ENCODE measurements around the gene TCAF1. TPM values are rescaled to one million over a fixed set of nuclear protein-coding genes. Genes with fewer than 3 reads are reported as not detected.
"Not testable (repeated sequence)": the region's sequence is repeated elsewhere in the genome, so short reads cannot be mapped to it uniquely, and the experiment has no call there.

TCAF1 gene
- total and polyA plus RNA-seq, 2 donors: 13.6 to 18.2 TPM

DNA sequence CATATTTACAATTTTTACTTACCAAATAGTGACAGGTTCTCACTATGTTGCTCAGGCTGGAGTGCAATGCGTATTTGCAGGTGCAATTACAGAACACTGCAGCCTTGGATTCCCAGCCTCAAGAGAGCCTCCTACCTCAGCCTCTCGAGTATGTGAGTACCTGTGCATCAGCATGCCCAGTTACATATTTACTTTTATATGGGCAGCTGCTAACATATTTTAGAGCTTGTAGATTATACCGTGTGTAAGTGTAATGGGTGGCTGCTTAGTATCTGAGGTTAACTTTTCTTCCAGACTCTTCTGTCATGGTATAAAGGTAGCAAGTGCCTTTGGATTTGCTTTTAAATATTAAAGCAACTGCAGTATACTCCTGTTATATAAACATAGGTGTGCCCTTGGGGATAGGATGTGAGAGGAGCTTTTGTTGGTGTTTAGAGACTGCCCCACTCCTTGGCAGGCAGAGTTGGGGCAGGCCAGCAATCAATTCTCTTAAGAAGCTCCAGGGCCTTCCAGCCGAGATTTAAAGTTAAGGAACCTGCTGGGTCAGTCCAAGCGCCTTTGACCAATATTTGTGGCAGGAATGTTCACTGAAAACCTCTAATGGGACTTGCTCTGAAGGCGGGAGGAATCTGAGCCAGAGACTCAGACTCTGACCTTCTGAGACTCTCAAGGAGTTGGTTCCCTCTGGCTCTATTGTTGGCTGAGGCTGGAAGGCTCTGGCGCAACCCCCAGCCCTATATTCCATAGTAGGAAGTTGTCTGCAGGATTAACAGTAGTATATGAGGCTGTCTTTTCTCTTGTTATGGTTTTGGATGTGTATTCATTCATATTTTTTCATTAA, 77.5 kb downstream of the TCAF1 start:
- H3K9me3 ChIP-seq (ENCODE audit: control insufficient read depth in 2 of 2, insufficient read depth in 1 of 2, low read length in 1 of 2); H3K27me3 ChIP-seq (ENCODE audit: control insufficient read depth in 2 of 2, insufficient read depth in 1 of 2, low read length in 1 of 2); H3K36me3 ChIP-seq (ENCODE audit: control insufficient read depth in 2 of 2, insufficient read depth in 2 of 2, low read length in 1 of 2); H3K4me1 ChIP-seq (ENCODE audit: control insufficient read depth in 2 of 2, insufficient read depth in 2 of 2, low read length in 2 of 2); H3K4me3 ChIP-seq (ENCODE audit: low read length in 2 of 2); DNase-seq (ENCODE audit: low read depth in 6 of 9, low spot score in 9 of 9); H3K27ac ChIP-seq (ENCODE audit: low read depth in 1 of 2, low read length in 1 of 2): not testable (repeated sequence)
- no CpG with 5 or more reads among the region's 7 CpGs for WGBS

DNA sequence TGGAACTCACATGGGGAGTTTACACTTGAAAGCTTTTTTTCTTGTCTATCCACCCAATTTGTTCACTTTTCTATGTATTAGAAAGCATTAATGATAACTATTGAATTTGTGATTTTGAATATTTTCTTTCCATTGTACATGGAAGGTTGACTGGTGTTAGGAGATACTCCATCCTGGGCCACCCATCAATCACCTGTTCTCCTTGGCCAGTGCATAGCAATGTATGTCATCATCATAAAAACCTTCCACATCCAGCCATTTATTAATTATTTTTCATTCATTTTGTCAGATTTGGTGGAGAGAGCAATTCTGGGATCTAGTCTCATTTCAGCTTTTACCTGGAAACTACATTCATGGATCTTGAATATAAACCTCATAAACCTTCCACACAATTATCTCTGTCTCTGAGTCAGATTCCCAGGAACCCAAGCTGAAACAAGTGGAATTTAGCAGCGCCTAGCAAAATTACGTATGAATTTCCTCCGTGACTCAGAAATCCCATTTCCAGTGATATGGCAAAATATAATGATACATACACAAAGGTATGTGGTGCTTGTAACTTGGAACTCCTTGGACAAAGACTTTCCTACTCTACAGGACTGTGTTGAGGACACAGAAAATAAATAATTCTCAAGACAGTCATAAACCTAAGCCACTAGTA, 78.2 kb downstream of the TCAF1 start:
- not testable (repeated sequence) for H3K36me3 ChIP-seq (ENCODE audit: control insufficient read depth in 2 of 2, insufficient read depth in 2 of 2, low read length in 1 of 2); H3K27me3 ChIP-seq (ENCODE audit: control insufficient read depth in 2 of 2, insufficient read depth in 1 of 2, low read length in 1 of 2); H3K4me3 ChIP-seq (ENCODE audit: low read length in 2 of 2); H3K27ac ChIP-seq (ENCODE audit: low read depth in 1 of 2, low read length in 1 of 2); H3K4me1 ChIP-seq (ENCODE audit: control insufficient read depth in 2 of 2, insufficient read depth in 2 of 2, low read length in 2 of 2); DNase-seq (ENCODE audit: low read depth in 6 of 9, low spot score in 9 of 9); H3K9me3 ChIP-seq (ENCODE audit: control insufficient read depth in 2 of 2, insufficient read depth in 1 of 2, low read length in 1 of 2)
- no CpG with 5 or more reads among the region's 3 CpGs for WGBS

DNA sequence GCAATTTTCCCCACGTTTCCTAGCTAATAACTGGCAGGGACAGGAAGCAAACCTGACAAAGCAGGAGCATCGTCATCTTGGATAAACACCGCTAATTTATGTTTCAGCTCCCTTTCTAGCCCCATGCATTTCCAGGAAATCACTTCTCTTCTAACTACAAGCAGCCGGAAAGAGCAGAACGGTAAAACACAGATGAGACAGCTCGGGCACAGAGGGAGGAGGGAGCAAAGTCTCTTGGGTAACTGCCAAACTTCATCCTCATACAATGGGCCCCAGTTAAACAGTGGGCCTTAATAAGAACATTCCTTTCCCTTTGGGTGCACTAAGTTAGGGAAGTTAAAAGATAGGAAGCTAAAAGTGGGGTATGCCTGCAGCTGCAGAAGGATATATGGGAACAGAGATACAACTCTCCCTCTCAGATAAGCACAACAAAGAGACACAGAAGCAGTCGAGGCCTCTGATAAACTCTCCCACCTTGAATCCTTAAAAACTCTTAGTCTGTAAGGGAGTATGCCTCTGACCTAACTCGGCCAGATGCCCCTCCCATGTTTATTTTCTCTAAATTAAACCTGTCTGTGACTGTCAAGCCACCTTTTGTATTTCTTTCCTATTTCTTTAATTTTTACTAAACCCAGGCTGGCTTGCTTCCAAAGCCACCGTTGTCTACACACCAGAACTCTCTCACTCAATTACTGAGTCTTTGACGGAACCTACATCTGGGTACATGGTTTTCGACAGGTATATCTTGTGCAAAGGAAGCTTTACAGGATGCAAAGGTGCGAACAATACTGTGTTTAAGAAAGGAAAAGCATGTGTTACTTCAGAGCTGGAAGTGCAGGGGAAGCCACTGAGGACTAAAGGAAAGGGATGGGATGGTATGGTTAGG, 80.3 kb downstream of the TCAF1 start:
- not testable (repeated sequence) for DNase-seq (ENCODE audit: low read depth in 6 of 9, low spot score in 9 of 9); H3K4me3 ChIP-seq (ENCODE audit: low read length in 2 of 2); H3K36me3 ChIP-seq (ENCODE audit: control insufficient read depth in 2 of 2, insufficient read depth in 2 of 2, low read length in 1 of 2); H3K9me3 ChIP-seq (ENCODE audit: control insufficient read depth in 2 of 2, insufficient read depth in 1 of 2, low read length in 1 of 2); H3K4me1 ChIP-seq (ENCODE audit: control insufficient read depth in 2 of 2, insufficient read depth in 2 of 2, low read length in 2 of 2); H3K27ac ChIP-seq (ENCODE audit: low read depth in 1 of 2, low read length in 1 of 2); H3K27me3 ChIP-seq (ENCODE audit: control insufficient read depth in 2 of 2, insufficient read depth in 1 of 2, low read length in 1 of 2)
- 50% methylated on average over 1 of the region's 12 CpGs for WGBS

DNA sequence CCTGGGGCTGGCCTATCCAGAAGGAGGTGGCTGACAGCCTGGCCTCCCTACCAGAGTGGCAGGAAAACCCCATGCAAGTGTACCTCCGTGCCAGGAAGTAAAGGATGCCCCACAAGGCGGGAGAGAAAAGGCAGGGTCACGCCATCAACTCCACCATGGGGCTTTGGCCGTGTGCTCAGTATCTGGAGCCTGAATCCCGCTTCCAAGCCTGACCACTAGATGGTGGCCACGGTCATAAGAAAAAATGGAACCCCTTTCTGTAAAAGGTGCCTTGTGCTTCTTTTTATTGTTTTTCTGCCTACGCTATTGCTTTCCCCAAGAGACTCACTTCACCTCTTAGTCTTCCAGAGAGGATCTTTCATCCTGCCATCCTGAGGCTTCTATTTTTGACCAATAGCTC, 84.1 kb downstream of the TCAF1 start:
- not testable (repeated sequence) for H3K27me3 ChIP-seq (ENCODE audit: control insufficient read depth in 2 of 2, insufficient read depth in 1 of 2, low read length in 1 of 2); H3K4me3 ChIP-seq (ENCODE audit: low read length in 2 of 2); H3K9me3 ChIP-seq (ENCODE audit: control insufficient read depth in 2 of 2, insufficient read depth in 1 of 2, low read length in 1 of 2); H3K36me3 ChIP-seq (ENCODE audit: control insufficient read depth in 2 of 2, insufficient read depth in 2 of 2, low read length in 1 of 2); DNase-seq (ENCODE audit: low read depth in 6 of 9, low spot score in 9 of 9); H3K27ac ChIP-seq (ENCODE audit: low read depth in 1 of 2, low read length in 1 of 2); H3K4me1 ChIP-seq (ENCODE audit: control insufficient read depth in 2 of 2, insufficient read depth in 2 of 2, low read length in 2 of 2)
- no CpG with 5 or more reads among the region's 7 CpGs for WGBS

DNA sequence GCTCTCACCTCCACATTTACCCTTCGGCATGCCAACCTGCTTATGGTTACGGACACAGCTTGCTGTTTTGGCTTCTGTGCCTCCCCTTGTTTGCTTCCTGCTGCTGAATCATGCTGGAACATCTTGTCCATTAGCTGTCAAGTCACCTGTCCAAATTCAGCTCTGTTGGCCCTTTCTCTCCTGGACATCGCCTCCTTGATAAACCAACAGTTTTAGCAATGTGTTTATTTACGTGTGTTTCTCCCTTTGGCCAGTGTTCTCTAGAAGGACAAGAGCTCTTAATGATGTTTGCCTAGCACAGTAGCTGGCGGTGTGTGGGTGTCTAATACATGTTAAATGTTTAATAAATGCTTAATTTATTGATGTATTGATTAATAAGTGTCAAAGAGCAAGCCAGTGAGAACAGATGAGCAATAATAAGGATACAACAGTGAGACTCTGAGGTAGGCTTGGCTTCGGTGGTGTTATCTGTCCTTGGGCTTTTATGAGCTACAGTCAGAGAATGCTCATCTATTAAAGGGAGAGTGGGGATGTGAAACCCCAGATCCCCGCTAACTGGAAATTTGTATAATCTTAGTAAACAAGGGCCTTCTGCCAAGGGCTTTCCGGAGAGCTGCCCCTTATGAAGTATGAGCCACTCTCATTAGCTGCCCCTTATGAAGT, 85.4 kb downstream of the TCAF1 start:
- H3K27ac ChIP-seq (ENCODE audit: low read depth in 1 of 2, low read length in 1 of 2); H3K4me1 ChIP-seq (ENCODE audit: control insufficient read depth in 2 of 2, insufficient read depth in 2 of 2, low read length in 2 of 2); H3K4me3 ChIP-seq (ENCODE audit: low read length in 2 of 2); H3K27me3 ChIP-seq (ENCODE audit: control insufficient read depth in 2 of 2, insufficient read depth in 1 of 2, low read length in 1 of 2); DNase-seq (ENCODE audit: low read depth in 6 of 9, low spot score in 9 of 9); H3K36me3 ChIP-seq (ENCODE audit: control insufficient read depth in 2 of 2, insufficient read depth in 2 of 2, low read length in 1 of 2); H3K9me3 ChIP-seq (ENCODE audit: control insufficient read depth in 2 of 2, insufficient read depth in 1 of 2, low read length in 1 of 2): not testable (repeated sequence)
- WGBS: 96% methylated on average over 3 of the region's 8 CpGs

DNA sequence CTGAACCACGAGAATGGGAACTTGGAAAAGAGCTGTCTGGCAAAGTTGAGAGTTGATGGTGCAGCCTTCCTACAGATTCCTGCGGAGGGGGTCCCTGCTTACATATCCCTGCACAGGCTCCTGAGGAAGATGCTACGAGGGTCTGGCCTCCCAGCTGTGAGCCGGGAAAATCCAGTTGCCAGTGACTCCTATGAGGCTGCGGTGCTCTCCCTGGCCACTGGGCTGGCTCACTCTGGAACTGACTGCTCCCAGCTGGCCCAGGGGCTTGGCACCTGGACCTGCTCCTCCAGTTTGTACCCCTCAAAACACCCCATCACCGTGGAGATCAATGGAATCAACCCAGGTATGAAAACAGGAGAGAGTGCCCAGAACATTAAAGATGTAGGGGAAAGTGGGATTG, 91.3 kb downstream of the TCAF1 start:
- not testable (repeated sequence) for H3K27ac ChIP-seq (ENCODE audit: low read depth in 1 of 2, low read length in 1 of 2); DNase-seq (ENCODE audit: low read depth in 6 of 9, low spot score in 9 of 9); H3K4me1 ChIP-seq (ENCODE audit: control insufficient read depth in 2 of 2, insufficient read depth in 2 of 2, low read length in 2 of 2); H3K36me3 ChIP-seq (ENCODE audit: control insufficient read depth in 2 of 2, insufficient read depth in 2 of 2, low read length in 1 of 2); H3K4me3 ChIP-seq (ENCODE audit: low read length in 2 of 2); H3K9me3 ChIP-seq (ENCODE audit: control insufficient read depth in 2 of 2, insufficient read depth in 1 of 2, low read length in 1 of 2); H3K27me3 ChIP-seq (ENCODE audit: control insufficient read depth in 2 of 2, insufficient read depth in 1 of 2, low read length in 1 of 2)
- WGBS: no CpG with 5 or more reads among the region's 6 CpGs

DNA sequence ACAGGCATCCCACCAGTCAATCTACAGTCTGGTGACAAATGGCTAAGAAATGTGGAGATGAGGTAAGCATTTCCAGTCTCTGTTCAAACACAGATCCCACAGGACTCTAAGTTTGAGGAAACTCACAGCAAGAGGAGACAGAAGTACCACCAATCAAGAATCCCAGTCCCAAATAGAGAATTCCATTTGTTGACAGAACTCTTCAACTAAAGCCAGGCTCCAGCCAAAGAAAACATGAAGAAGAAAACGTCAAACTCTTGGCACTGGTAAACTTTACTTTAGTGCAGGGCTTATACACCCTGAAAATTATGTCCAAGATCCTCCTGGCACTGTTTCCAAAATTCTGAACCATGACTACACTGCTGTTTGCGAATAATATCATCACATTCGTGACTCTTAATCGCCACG, 95.3 kb downstream of the TCAF1 start:
- H3K27ac ChIP-seq (ENCODE audit: low read depth in 1 of 2, low read length in 1 of 2); H3K4me1 ChIP-seq (ENCODE audit: control insufficient read depth in 2 of 2, insufficient read depth in 2 of 2, low read length in 2 of 2); H3K4me3 ChIP-seq (ENCODE audit: low read length in 2 of 2); H3K27me3 ChIP-seq (ENCODE audit: control insufficient read depth in 2 of 2, insufficient read depth in 1 of 2, low read length in 1 of 2); H3K36me3 ChIP-seq (ENCODE audit: control insufficient read depth in 2 of 2, insufficient read depth in 2 of 2, low read length in 1 of 2); DNase-seq (ENCODE audit: low read depth in 6 of 9, low spot score in 9 of 9); H3K9me3 ChIP-seq (ENCODE audit: control insufficient read depth in 2 of 2, insufficient read depth in 1 of 2, low read length in 1 of 2): not testable (repeated sequence)
- no CpG with 5 or more reads among the region's 5 CpGs for WGBS

All from thymus (tissue), 11 donors.